GM18507 (cell line): Measurements from ENCODE around the gene ZNF708.
"Not testable (repeated sequence)": the region's sequence is repeated elsewhere in the genome, so short reads cannot be mapped to it uniquely, and the experiment has no call there.

Experiments used
- DNase-seq: peaks from one replicate; pipeline ENCODE4 v3.0.0; 2011; ENCODE audit warnings: low read depth; ENCODE audit not compliant: insufficient read length; ENCODE audit errors: extremely low spot score
- FAIRE-seq: peaks from 2 replicates; lab custom pipeline; 2011; peaks lifted over from hg19 to GRCh38; lab: Jason Lieb, UNC

Gene ZNF708

DNA sequence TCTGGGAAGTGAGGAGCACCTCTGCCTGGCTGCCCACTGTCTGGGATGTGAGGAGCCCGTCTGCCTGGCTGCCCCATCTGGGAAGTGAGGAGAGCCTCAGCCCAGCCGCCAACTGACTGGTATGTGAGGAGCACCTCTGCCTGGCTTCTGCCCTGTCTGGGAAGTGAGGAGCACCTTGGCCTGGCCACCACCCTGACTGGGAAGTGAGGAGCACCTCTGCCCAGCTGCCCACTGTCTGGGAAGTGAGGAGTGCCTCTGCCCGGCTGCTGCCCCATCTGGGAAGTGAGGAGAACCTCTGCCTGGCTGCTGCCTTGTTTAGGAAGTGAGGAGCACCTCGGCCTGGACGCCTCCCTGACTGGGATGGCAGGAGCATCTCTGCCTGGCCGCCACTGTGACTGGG, 64.8 kb downstream of the ZNF708 start:
- FAIRE-seq (no peak), DNase-seq (no peak)

DNA sequence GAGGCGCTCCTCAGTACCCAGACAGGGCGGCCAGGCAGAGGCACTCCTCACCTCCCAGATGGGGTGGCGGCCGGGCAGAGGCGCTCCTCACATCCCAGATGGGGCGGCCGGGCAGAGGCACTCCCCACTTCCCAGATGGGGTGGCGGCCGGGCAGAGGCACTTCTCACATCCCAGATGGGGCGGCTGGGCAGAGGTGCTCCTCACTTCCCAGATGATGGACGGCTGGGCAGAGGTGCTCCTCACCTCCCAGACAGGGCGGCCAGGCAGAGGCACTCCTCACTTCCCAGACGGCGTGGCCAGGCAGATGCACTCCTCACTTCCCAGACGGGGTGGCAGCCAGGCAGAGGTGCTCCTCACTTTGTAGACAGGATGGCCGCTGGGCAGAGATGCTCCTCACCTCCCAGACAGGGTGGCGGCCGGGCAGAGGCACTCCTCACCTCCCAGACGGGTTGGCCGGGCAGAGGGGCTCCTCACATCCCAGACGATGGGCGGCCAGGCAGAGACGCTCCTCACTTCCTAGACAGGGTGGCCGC, 68.3 kb downstream of the ZNF708 start:
- not testable (repeated sequence) for FAIRE-seq

DNA sequence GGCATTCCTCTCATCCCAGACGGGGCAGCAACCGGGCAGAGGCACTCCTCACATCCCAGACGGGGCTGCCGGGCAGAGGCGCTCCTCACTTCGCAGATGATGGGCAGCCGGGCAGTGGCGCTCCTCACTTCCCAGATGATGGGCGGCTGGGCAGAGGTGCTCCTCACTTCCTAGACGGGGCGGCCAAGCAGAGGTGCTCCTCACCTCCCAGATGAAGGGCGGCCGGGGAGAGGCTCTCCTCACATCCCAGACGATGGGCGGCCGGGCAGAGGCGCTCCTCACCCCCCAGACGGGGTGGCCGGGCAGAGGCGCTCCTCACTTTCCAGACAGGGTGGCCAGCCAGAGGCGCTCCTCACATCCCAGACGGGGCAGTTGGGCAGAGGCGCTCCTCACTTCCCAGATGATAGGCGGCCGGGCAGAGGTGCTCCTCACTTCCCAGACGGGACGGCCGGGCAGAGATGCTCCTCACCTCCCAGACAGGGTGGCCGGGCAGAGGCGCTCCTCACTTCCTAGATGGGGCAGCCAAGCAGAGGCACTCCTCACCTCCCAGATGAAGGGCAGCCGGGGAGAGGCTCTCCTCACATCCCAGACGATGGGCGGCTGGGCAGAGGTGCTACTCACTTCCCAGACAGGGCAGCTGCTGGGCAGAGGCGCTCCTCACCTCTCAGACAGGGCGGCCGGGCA, 68.9 kb downstream of the ZNF708 start:
- FAIRE-seq (no peak), DNase-seq (no peak)

More for the DNA sequence above, 68.3 kb downstream of the ZNF708 start:
- not testable (repeated sequence) for DNase-seq

DNA sequence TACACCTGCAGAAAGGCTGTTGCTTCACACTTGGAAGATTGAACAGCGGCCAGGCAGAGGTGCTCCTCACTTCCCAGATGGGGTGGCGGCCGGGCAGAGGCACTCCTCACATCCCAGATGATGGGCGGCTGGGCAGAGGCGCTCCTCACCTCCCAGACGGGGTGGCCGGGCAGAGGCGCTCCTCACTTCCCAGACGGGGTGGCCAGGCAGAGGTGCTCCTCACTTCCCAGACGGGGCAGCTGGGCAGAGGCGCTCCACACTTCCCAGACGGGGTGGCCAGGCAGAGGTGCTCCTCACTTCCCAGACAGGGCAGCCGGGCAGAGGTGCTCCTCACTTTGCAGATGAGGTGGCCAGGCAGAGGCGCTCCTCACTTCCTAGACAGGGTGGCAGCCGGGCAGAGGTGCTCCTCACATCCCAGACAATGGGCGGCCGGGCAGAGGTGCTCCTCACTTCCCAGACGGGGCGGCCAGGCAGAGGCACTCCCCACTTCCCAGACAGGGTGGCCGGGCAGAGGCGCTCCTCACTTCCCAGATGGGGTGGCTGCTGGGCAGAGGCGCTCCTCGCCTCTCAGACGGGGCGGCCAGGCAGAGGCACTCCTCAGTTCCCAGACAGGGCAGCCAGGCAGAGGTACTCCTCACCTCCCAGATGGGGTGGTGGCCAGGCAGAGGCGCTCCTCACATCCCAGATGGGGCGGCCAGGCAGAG, 69.6 kb downstream of the ZNF708 start:
- not testable (repeated sequence) for FAIRE-seq, DNase-seq

DNA sequence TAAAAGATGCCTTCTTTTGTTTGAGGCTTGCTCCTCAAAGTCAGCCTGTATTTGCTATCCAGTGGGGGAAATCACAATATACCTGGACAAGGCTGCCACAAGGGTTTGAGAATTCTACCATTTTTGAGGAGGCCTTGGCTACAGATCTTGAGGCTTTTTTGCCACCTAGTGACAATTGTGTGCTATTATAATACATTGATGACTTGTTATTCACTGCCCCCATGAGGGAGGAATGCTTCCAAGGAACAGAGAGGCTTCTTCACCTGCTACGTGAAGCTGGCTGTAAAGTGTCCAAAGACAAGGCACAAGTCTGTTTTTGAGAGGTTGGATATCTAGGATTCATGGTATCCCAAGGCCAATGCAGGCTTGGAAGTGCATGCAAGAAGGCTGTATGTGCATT, 72.5 kb downstream of the ZNF708 start:
- no peak for DNase-seq
- FAIRE-seq = no peak
